ENCODE data around the gene CHD2.
"Not testable (repeated sequence)": the region's sequence is repeated elsewhere in the genome, so short reads cannot be mapped to it uniquely, and the experiment has no call there.

The CHD2 gene

DNA sequence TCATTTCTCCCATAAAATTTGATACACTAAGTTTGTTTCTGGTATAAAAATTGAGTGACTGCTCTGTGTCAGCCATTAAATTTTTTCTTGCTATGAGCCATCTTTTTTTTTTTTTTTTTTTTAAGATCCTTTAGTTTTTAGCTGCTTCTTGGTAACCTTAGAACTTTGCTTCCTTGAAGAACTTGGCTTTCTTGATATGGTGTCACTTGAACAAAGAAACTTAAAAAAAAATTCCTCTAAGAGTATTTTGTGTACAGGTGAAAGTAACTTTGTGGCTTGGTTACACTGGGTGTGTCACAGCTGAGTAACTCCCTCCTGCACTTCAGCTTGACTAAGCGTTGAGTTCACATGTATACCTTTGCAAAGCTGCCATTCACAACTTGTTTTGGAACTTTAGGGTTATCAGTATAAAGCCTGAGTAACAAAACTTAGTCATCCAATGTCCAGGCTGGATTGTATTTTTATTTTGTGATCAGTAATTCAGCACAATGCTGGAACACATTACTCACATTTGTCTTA lies 6.5 kb downstream of the CHD2 start:
- DNase-seq: peak; percentile 36

- no peak for DNase-seq
These were observed 7.1 kb downstream of the CHD2 start for GRCh38 chr15:92907229-92907628.

DNA sequence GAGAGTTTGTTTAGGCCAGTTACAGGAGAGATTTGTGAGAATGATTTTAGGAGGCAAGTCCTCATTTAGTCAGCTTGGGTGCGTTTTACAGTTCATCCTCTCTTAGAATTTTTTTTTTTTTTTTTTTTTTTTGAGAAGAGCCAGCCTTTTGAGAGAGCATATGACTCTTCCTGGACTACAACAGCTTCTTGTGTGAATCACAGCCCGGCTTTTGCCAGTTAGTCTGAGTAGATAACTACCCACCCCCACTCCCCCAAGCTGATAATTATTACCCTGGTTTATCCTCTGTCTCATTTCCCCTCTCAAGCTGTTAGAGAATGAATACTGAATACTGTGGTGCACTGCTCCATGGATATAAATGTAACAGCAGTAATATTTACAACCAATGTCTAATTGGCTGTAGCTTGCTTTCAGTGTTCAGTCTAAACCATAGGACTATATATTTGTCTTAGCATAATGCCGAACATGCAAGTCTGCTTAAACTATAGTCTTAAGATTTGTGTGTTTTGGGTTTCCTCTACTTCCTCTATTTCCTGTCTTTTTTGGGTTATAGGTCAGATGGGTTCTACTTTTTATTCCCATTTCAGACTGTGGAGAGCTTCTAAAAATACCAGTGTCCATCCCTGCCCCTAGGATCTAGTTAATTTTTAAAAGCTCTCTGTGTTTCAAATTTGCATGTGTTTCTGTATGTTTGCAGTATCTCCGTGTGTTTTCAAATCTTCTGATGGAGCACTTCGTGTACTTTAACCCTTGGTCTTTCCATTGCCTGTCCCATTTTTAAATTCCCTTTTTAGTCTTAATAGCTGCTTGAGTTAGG lies 8.0 kb downstream of the CHD2 start:
- peak; percentile 79 for DNase-seq

DNA sequence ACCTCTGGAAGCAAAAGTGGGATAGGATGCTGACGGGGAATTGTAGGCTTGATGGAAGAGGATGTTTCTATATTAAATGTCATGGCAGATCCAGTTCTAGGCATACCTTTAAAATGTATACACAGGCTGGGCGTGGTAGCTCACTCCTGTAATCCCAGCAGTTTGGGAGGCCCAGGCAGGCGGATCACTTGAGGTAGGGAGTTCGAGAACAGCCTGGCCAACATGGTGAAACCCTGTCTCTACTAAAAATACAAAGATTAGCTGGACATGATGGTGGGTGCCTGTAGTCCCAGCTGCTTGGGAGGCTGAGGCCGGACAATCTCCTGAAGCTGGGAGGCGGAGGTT lies 8.6 kb downstream of the CHD2 start:
- DNase-seq: no peak

GRCh38 chr15:92909136-92909781 lies 9.1 kb downstream of the CHD2 start:
- no peak for DNase-seq

GRCh38 chr15:92910451-92910850 lies 10.3 kb downstream of the CHD2 start:
- DNase-seq: no peak

- DNase-seq: no peak
These were observed 14.0 kb downstream of the CHD2 start for GRCh38 chr15:92914103-92914499.

- DNase-seq: peak; percentile 52
These were observed 14.7 kb downstream of the CHD2 start for GRCh38 chr15:92914768-92915221.

DNA sequence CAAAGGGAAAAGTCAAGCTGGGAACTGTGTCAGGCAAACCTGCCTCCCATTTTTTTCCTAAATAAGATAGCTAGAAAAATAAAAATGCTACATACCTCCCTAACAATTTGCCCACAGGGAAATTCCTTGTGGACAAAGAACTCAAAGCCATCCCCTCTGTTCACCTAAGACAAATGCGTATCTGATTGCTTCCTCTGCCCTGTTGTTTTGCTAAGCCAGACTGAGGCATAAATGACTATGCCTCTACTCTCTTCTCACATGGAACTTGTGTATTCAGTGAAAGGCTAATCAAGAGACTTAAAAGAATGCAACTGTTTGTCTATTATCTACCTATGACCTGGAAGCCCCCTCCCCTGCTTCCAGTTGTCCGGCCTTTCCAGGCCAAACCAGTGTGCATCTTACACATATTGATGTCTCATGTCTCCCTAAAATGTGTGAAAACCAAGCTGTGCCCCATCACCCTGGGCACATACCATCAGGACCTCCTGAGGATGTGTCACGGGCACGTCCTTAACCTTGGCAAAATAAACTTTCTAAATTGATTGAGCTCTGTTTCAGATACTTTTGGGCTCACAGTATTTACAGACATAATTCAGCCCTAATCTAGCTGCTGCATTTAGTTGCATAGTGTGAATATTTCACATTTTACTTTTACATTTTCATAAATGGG lies 15.8 kb downstream of the CHD2 start:
- no peak for DNase-seq

- peak; percentile 97 for DNase-seq
These were observed 17.7 kb downstream of the CHD2 start for GRCh38 chr15:92917598-92918407.

DNA sequence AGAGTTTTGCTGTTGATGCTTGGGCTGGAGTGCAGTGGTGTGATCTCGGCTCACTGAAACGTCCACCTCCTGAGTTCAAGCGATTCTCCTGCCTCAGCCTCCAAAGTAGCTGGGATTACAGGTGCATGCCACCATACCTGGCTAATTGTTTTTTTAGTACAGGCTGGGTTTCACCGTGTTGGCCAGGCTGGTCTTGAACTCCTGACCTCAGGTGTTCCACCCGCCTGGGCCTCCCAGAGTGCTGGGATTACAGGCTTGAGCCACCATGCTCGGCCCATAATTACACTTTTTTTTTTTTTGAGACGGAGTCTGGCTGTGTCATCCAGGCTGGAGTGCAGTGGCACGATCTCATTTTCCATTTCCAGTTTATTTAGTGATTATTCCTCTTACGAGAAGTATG lies 18.8 kb downstream of the CHD2 start:
- DNase-seq: not testable (repeated sequence)

DNA sequence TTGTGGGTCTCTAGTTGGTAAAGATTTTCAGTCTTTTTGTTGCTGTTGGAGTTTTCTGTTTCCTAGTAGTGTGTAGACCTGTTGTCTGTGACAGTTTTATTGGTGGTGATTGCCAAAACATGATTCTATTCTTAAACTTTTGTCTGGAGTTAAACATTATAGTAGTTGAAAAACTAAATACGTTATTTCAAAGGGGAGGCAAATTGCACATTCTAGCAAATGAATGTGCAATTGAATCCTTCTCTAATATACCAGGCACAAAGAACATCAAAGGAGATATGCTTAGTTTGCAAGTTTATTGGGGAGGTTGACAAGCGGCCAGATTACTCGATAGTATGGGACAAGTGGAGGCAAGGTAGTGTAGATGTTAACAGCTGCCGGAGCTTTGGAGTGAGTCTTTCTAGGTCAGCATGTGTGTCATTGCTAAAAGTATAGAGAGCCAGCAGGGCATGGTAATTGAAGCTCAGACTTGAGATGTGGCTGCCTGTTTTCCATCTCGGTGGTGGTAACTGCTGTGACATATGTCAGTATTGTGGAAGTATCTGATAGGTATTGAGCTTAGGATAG lies 20.6 kb downstream of the CHD2 start:
- no peak for DNase-seq

GRCh38 chr15:92921215-92922131 lies 21.3 kb downstream of the CHD2 start:
- peak; percentile 52 for DNase-seq

DNA sequence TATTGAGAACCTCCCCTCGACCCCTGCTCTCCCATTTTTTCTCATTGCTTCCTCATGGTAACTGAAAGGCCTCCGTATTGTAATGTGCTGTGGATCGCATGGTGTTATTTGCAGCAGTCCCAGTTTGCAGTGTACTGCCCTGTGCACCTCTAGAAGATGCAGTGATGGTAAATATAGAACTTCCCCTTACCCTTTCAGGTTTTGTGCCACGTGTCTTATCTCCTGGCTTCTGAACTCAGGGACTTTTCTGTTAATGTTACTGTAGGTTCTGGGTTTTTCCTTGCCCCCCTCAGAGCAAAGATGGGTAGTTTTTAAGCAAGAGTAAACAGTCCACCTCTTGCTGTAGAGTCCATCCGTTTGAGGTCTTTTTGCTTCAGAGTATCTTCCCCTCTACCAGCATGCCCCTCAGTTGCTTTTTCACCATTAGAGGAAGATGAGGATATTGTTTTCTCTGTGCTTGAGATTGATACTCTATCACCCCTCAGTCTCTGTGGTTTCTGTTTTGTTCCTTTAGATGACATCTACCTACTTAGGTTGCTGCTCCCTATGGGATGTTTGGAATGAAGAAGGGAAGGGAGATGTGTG lies 22.4 kb downstream of the CHD2 start:
- no peak for DNase-seq

DNA sequence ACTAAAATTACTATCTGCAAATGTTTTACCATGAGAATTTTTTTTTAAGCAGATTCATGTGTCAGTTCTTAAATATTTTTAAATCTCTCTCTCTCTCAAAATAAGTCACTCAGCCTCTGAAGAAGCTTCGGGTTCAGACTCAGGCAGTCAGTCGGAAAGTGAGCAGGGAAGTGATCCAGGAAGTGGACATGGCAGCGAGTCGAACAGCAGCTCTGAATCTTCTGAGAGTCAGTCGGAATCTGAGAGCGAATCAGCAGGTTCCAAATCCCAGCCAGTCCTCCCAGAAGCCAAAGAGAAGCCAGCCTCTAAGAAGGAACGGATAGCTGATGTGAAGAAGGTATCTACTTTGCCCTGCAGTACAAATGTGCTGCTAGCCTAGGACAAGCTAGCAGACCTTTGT lies 24.1 kb downstream of the CHD2 start:
- peak; percentile 62 for DNase-seq

GRCh38 chr15:92925454-92925853 lies 25.3 kb downstream of the CHD2 start:
- DNase-seq: no peak

- DNase-seq: no peak
These were observed 28.2 kb downstream of the CHD2 start for GRCh38 chr15:92928225-92928750.

GRCh38 chr15:92929002-92929401 lies 28.9 kb downstream of the CHD2 start:
- DNase-seq: no peak

GRCh38 chr15:92930054-92930621 lies 30.0 kb downstream of the CHD2 start:
- no peak for DNase-seq

- no peak for DNase-seq
These were observed 30.7 kb downstream of the CHD2 start for GRCh38 chr15:92930776-92931175.
